Left ventricle myocardium inferior (tissue), 1 donor: ENCODE results near the gene CASKIN1. TPM values are rescaled to one million over a fixed set of nuclear protein-coding genes. Genes with fewer than 3 reads are reported as not detected.

Source experiments
- DNase-seq: peaks from one replicate; pipeline ENCODE4 v3.0.0-alpha.2; 2020
- H3K27ac ChIP-seq: fragments of 200-600 bp; replicated peaks from 2 replicates; pipeline ENCODE4 v1.8.0; 2021
- H3K27me3 ChIP-seq: fragments of 200-600 bp; 2 replicates; pipeline ENCODE4 v1.8.0; 2021; ENCODE audit warnings: low read depth
- H3K36me3 ChIP-seq: fragments of 200-600 bp; 2 replicates; pipeline ENCODE4 v1.8.0; 2021
- H3K4me1 ChIP-seq: fragments of 200-600 bp; 2 replicates; pipeline ENCODE4 v1.8.0; 2021
- H3K4me3 ChIP-seq: fragments of 200-600 bp; 2 replicates; pipeline ENCODE4 v1.8.0; 2021; ENCODE audit warnings: mild to moderate bottlenecking, moderate library complexity
- H3K9me3 ChIP-seq: fragments of 200-600 bp; replicated peaks from 2 replicates; pipeline ENCODE4 v1.8.0; 2021
- CTCF ChIP-seq: fragments of 200-600 bp; IDR thresholded peaks from 2 replicates; pipeline ENCODE4 v1.8.0; 2021; ENCODE audit warnings: antibody characterized with exemption, mild to moderate bottlenecking, borderline replicate concordance
- intact Hi-C: fragments of 100-400 bp; cut with micrococcal nuclease; formaldehyde crosslinking; loops from one replicate; pipeline ENCODE4 v1.11.0; 2022
- total RNA-seq: library from RNA; stranded (reverse); fragmentation: NEBNext Ultra II Directional; extraction: Animal tissue kit (Norgen Biotek cat#: 25700); gene quantifications from one replicate; pipeline ENCODE4 v1.2.1, GENCODE V29; 2021
- donor health status: DM: no; HTN: yes; CAD: no; lungs with severe emphysema.

The CASKIN1 gene
- total RNA-seq, 1 donor from 2014 or later = 4.0 TPM

GRCh38 chr16:2237493-2238149, 41.2 kb upstream of the CASKIN1 start:
- Histone ChIP-seq H3K27me3 (peaks cover 23% of the 10 kb centered on the region), H3K36me3 (peaks cover 58% of the 10 kb centered on the region), H3K9me3 (no peaks in the 10 kb centered on the region), H3K4me1 (peaks cover 25% of the 10 kb centered on the region), H3K27ac (peak overlapping the region; percentile 41), H3K4me3 (peak overlapping the region; percentile 55)
- no peak for DNase-seq
- TF ChIP-seq CTCF = no peak
- intact Hi-C loops = no loop called here

GRCh38 chr16:2237102-2237482, 40.7 kb upstream of the CASKIN1 start:
- TF ChIP-seq CTCF = no peak
- intact Hi-C loops = no loop called here
- H3K27ac ChIP-seq = no peak overlapping the region
- peaks cover 23% of the 10 kb centered on the region for H3K27me3 ChIP-seq
- no peak for DNase-seq
- no peaks in the 10 kb centered on the region for H3K9me3 ChIP-seq
- H3K4me1 ChIP-seq = peaks cover 25% of the 10 kb centered on the region
- peaks cover 58% of the 10 kb centered on the region for H3K36me3 ChIP-seq
- peak overlapping the region; percentile 55 for H3K4me3 ChIP-seq

GRCh38 chr16:2236337-2237101, 40.1 kb upstream of the CASKIN1 start, which contains the start of gene DNASE1L2:
Gene DNASE1L2, plus strand, starts transcription at chr16:2236444. Its CDS starts 373 bp downstream, at chr16:2236817.
- Histone ChIP-seq H3K27me3 (peaks cover 23% of the 10 kb centered on the region), H3K27ac (no peak within 1 kb of the TSS), H3K4me1 (peaks cover 25% of the 10 kb centered on the region), H3K4me3 (peak within 1 kb of the TSS; percentile 55), H3K9me3 (no peaks in the 10 kb centered on the region), H3K36me3 (peaks cover 58% of the 10 kb centered on the region)
- DNase-seq = no peak
- intact Hi-C loops = no loop called here
- TF ChIP-seq CTCF = no peak

GRCh38 chr16:2235695-2236336, 39.4 kb upstream of the CASKIN1 start:
- Histone ChIP-seq H3K4me1 (peaks cover 25% of the 10 kb centered on the region), H3K36me3 (peaks cover 59% of the 10 kb centered on the region), H3K27ac (no peak overlapping the region), H3K4me3 (peak overlapping the region; percentile 55), H3K9me3 (no peaks in the 10 kb centered on the region), H3K27me3 (peaks cover 23% of the 10 kb centered on the region)
- TF ChIP-seq CTCF = no peak
- no peak for DNase-seq
- intact Hi-C loops = no loop called here

- Histone ChIP-seq H3K27me3 (peaks cover 23% of the 10 kb centered on the region), H3K36me3 (peaks cover 61% of the 10 kb centered on the region), H3K4me3 (no peak overlapping the region), H3K4me1 (peaks cover 25% of the 10 kb centered on the region), H3K27ac (no peak overlapping the region), H3K9me3 (no peaks in the 10 kb centered on the region)
- no peak for DNase-seq
- TF ChIP-seq CTCF = no peak
- intact Hi-C loops = no loop called here
Observed at GRCh38 chr16:2235234-2235651, 38.8 kb upstream of the CASKIN1 start.
